ENCODE measurements around the gene SSR1. TPM values are rescaled to one million over a fixed set of nuclear protein-coding genes. Genes with fewer than 3 reads are reported as not detected.

Gene SSR1
- polyA plus RNA-seq, 1 experiment = 173 TPM

- Histone ChIP-seq H3K27me3 (ENCODE audit: control insufficient read depth, insufficient read depth, low read length) (no peaks in the 10 kb centered on the region), H3K4me3 (ENCODE audit: low read depth, low read length) (no peak overlapping the region), H3K36me3 (ENCODE audit: control insufficient read depth, insufficient read depth, low read length) (no peaks in the 10 kb centered on the region)
- DNase-seq (ENCODE audit: low read depth) = no peak
- ChIA-PET POLR2A (no interaction called here), CTCF (interaction anchor here (4.6 kb wide), 1 partner anchor 12 kb away, joined by 39 read pairs; no protein-coding TSS in a partner anchor)
- TF ChIP-seq CTCF (IDR thresholded peaks at IDR 0.05; ENCODE audit: insufficient read depth, low read depth, low read length) = no peak
These were observed 39.3 kb downstream of the SSR1 start for GRCh38 chr6:7273709-7274108.

GRCh38 chr6:7271205-7271534 lies 41.8 kb downstream of the SSR1 start:
- no peaks in the 10 kb centered on the region for H3K36me3 ChIP-seq (ENCODE audit: control insufficient read depth, insufficient read depth, low read length)
- TF ChIP-seq CTCF (IDR thresholded peaks at IDR 0.05; ENCODE audit: insufficient read depth, low read depth, low read length) = no peak
- ChIA-PET POLR2A (interaction anchor here (0.5 kb wide), 1 partner anchor 53 kb away, joined by 4 read pairs; no protein-coding TSS in a partner anchor), CTCF (no interaction called here)
- no peaks in the 10 kb centered on the region for H3K27me3 ChIP-seq (ENCODE audit: control insufficient read depth, insufficient read depth, low read length)
- no peak overlapping the region for H3K4me3 ChIP-seq (ENCODE audit: low read depth, low read length)
- no peak for DNase-seq (ENCODE audit: low read depth)

GRCh38 chr6:7270320-7271204 lies 42.4 kb downstream of the SSR1 start:
- ChIA-PET POLR2A (no interaction called here), CTCF (no interaction called here)
- Histone ChIP-seq H3K27me3 (ENCODE audit: control insufficient read depth, insufficient read depth, low read length) (no peaks in the 10 kb centered on the region), H3K36me3 (ENCODE audit: control insufficient read depth, insufficient read depth, low read length) (no peaks in the 10 kb centered on the region), H3K4me3 (ENCODE audit: low read depth, low read length) (no peak overlapping the region)
- no peak for TF ChIP-seq CTCF (IDR thresholded peaks at IDR 0.05; ENCODE audit: insufficient read depth, low read depth, low read length)
- no peak for DNase-seq (ENCODE audit: low read depth)

GRCh38 chr6:7269816-7270215 lies 43.2 kb downstream of the SSR1 start:
- H3K36me3 ChIP-seq (ENCODE audit: control insufficient read depth, insufficient read depth, low read length) = no peaks in the 10 kb centered on the region
- POLR2A ChIA-PET = no interaction called here
- no peak overlapping the region for H3K4me3 ChIP-seq (ENCODE audit: low read depth, low read length)
- CTCF ChIA-PET = no interaction called here
- no peak for TF ChIP-seq CTCF (IDR thresholded peaks at IDR 0.05; ENCODE audit: insufficient read depth, low read depth, low read length)
- no peaks in the 10 kb centered on the region for H3K27me3 ChIP-seq (ENCODE audit: control insufficient read depth, insufficient read depth, low read length)
- no peak for DNase-seq (ENCODE audit: low read depth)

- CTCF ChIA-PET = no interaction called here
- TF ChIP-seq CTCF (IDR thresholded peaks at IDR 0.05; ENCODE audit: insufficient read depth, low read depth, low read length) = no peak
- H3K36me3 ChIP-seq (ENCODE audit: control insufficient read depth, insufficient read depth, low read length) = no peaks in the 10 kb centered on the region
- no peak for DNase-seq (ENCODE audit: low read depth)
- POLR2A ChIA-PET = no interaction called here
- no peaks in the 10 kb centered on the region for H3K27me3 ChIP-seq (ENCODE audit: control insufficient read depth, insufficient read depth, low read length)
- no peak overlapping the region for H3K4me3 ChIP-seq (ENCODE audit: low read depth, low read length)
These were observed 44.0 kb downstream of the SSR1 start for GRCh38 chr6:7268816-7269555.
